ENCODE measurements around the gene IRX2.

DNA sequence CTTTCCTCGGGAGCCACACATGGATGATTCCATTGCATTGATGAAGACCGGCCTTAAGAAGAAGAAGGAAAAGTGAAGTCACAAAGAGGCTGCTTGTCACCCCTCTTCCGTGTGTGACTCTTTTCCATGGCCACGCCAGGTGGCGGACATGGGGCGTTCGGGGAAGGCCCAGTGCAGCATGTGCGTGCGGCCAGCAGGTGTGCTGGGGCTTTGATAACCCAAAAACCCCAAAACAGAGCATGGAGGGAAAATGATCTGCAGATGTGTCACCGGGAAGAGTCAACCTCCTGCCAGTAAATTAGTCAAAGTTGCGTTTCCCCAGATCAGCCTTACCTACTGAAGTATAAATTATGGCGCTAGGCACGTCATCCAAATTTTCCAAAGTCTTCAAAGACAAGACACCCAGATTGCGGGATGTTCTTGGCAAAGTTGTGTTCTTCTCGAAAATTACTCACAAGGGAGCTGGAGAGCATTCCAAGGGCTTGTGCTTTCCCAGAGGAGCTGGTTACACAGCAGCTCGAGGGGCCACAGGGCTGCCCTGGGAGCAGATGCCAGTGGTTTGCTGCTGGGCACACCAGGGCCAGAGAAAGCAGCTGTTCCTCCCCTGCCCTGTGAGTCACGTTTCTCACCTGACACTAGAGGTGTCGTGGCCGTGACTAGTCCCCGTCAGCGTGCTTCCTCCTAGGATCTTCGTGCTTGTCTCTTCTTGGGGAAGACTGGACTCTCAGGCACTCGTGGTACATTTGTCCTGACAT lies 53.9 kb downstream of the IRX2 start:
- TF ChIP-seq, protein P1, sequence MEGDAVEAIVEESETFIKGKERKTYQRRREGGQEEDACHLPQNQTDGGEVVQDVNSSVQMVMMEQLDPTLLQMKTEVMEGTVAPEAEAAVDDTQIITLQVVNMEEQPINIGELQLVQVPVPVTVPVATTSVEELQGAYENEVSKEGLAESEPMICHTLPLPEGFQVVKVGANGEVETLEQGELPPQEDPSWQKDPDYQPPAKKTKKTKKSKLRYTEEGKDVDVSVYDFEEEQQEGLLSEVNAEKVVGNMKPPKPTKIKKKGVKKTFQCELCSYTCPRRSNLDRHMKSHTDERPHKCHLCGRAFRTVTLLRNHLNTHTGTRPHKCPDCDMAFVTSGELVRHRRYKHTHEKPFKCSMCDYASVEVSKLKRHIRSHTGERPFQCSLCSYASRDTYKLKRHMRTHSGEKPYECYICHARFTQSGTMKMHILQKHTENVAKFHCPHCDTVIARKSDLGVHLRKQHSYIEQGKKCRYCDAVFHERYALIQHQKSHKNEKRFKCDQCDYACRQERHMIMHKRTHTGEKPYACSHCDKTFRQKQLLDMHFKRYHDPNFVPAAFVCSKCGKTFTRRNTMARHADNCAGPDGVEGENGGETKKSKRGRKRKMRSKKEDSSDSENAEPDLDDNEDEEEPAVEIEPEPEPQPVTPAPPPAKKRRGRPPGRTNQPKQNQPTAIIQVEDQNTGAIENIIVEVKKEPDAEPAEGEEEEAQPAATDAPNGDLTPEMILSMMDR (IDR thresholded peaks at IDR 0.05): no peak
- TF ChIP-seq POLR2A (IDR thresholded peaks at IDR 0.05) (no peak), POLR2AphosphoS5 (IDR thresholded peaks at IDR 0.05) (no peak)

Measured in transverse colon (tissue), 4 donors.